PC-3 (cell line): ENCODE results near the gene PDE6C. TPM values are rescaled to one million over a fixed set of nuclear protein-coding genes. Genes with fewer than 3 reads are reported as not detected.

ENCODE experiments used
- ATAC-seq: fragments of 200-7000 bp; cut with Tn5 transposase; 2 replicates; pipeline ENCODE4 v1.9.1; 2020; ENCODE audit warnings: mild to moderate bottlenecking, moderate library complexity
- BruUV-seq: library from RNA; stranded (reverse); fragments of 400-500 nt; replicated peaks from 2 replicates; lab custom pipeline; 2021; lab: Mats Ljungman, UMichigan
- CTCF ChIA-PET: fragments of 300-600 bp; sonication (Branson Sonifier 250); formaldehyde crosslinking; loops from one replicate; lab custom pipeline; 2022; ENCODE audit warnings: antibody characterized with exemption; lab: Charles Lee
- POLR2A ChIA-PET: fragments of 300-600 bp; sonication (Branson Sonifier 250); formaldehyde crosslinking; loops from one replicate; lab custom pipeline; 2022; ENCODE audit warnings: antibody characterized with exemption; ENCODE audit not compliant: unreplicated experiment; lab: Charles Lee
- DNase-seq: peaks from one replicate; pipeline ENCODE4 v3.0.0-alpha.2; 2015
- H2AFZ ChIP-seq: fragments of 300-600 bp; sonication (generic); 2 replicates; pipeline ENCODE4 v1.6.0; 2016; ENCODE audit warnings: antibody characterized with exemption, low read length
- H3F3A ChIP-seq: fragments of 300-600 bp; sonication (generic); one replicate; pipeline ENCODE4 v1.6.0; 2017; ENCODE audit warnings: antibody characterized with exemption, low read length, control low read depth, mild to moderate bottlenecking; ENCODE audit not compliant: unreplicated experiment
- H3K27ac ChIP-seq: fragments of 300-600 bp; sonication (generic); 2 replicates; pipeline ENCODE4 v1.5.1; 2016; ENCODE audit warnings: mild to moderate bottlenecking, low read length
- H3K27me3 ChIP-seq: fragments of 300-600 bp; sonication (generic); 2 replicates; pipeline ENCODE4 v1.6.1; 2016; ENCODE audit warnings: low read length, mixed read lengths
- H3K36me3 ChIP-seq: fragments of 300-600 bp; sonication (generic); 2 replicates; pipeline ENCODE4 v1.6.1; 2016; ENCODE audit warnings: low read depth, mixed run types, low read length, mixed read lengths
- H3K4me1 ChIP-seq: fragments of 300-600 bp; sonication (generic); 2 replicates; pipeline ENCODE4 v1.5.1; 2016; ENCODE audit warnings: low read length; ENCODE audit not compliant: insufficient read depth
- H3K4me2 ChIP-seq: fragments of 300-600 bp; sonication (generic); 2 replicates; pipeline ENCODE4 v1.6.0; 2016; ENCODE audit warnings: low read length
- H3K4me3 ChIP-seq: fragments of 300-600 bp; sonication (generic); 2 replicates; pipeline ENCODE4 v1.5.1; 2016; ENCODE audit warnings: mild to moderate bottlenecking, low read length, mixed read lengths
- H3K79me2 ChIP-seq: fragments of 300-600 bp; sonication (generic); 2 replicates; pipeline ENCODE4 v1.6.1; 2017; ENCODE audit warnings: low read length, mixed read lengths
- H3K9ac ChIP-seq: fragments of 300-600 bp; sonication (generic); 2 replicates; pipeline ENCODE4 v1.6.0; 2016; ENCODE audit warnings: mild to moderate bottlenecking, low read length
- H3K9me2 ChIP-seq: fragments of 300-600 bp; sonication (generic); replicated peaks from 2 replicates; pipeline ENCODE4 v1.6.1; 2016; ENCODE audit warnings: mixed run types, low read length, mixed read lengths
- H3K9me3 ChIP-seq: fragments of 300-600 bp; sonication (generic); 2 replicates; pipeline ENCODE4 v1.6.1; 2016; ENCODE audit warnings: low read length, mixed read lengths
- H4K20me1 ChIP-seq: fragments of 300-600 bp; sonication (generic); 2 replicates; pipeline ENCODE4 v1.6.1; 2016; ENCODE audit warnings: low read length, mixed read lengths
- EZH2 ChIP-seq: fragments of 300-600 bp; sonication (generic); IDR thresholded peaks from one replicate; pipeline ENCODE4 v1.6.1; 2017; ENCODE audit warnings: antibody characterized with exemption, mild to moderate bottlenecking, low read length; ENCODE audit not compliant: unreplicated experiment
- EZH2phosphoT487 ChIP-seq: fragments of 300-600 bp; sonication (generic); IDR thresholded peaks from 2 replicates; pipeline ENCODE4 v1.6.1; 2018; ENCODE audit warnings: mild to moderate bottlenecking, antibody characterized with exemption, low read length, borderline replicate concordance
- intact Hi-C: fragments of 100-400 bp; cut with micrococcal nuclease; formaldehyde crosslinking; loops from 2 replicates; pipeline ENCODE4 v1.9.0; 2023
- total RNA-seq: library from RNA; depleted of rRNA; stranded (reverse); fragments of >200 nt; gene quantifications from 2 replicates; pipeline ENCODE4 v1.2.3, GENCODE V29; 2014
- TF ChIP-seq, protein P1 (sequence below): fragments of 300-600 bp; sonication (generic); conservative IDR thresholded peaks from 2 replicates; pipeline ENCODE4 v1.5.1; 2017; ENCODE audit warnings: antibody characterized with exemption, low read depth, mild to moderate bottlenecking, low read length

The PDE6C gene
- total RNA-seq, 1 experiment from 2014 or later = not detected

DNA sequence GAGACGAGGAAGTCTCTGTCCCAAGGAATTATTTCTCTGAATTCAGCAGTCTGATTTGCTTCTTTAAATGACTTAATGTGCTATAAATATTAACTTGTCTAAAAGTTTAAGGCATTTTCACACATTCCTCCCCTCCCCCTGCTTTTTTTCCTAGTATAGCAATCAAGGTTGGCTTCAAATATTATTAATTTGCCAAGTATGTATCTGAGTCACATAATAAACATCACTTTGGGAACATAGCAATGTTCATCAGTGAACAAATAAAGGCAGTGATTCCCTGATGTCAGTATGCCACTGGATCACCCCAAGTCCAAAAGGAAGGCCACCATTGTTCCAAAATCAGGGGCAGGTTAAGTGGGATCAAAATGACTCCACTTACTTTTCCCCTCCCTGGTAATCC is 40.5 kb downstream of the PDE6C start:
- Histone ChIP-seq H3K4me1 (peaks cover 24% of the 10 kb centered on the region), H3K36me3 (no peaks in the 10 kb centered on the region), H3F3A (no peaks in the 10 kb centered on the region), H3K4me3 (0 out of 2 replicates have a peak overlapping the region, but pooled peaks have one; percentile 20), H3K27ac (peak overlapping the region; percentile 38), H3K4me2 (peak overlapping the region; percentile 57), H3K9ac (no peak overlapping the region), H2AFZ (no peak overlapping the region), H3K79me2 (no peaks in the 10 kb centered on the region), H3K9me2 (no peaks in the 10 kb centered on the region), H3K27me3 (no peaks in the 10 kb centered on the region), H3K9me3 (no peaks in the 10 kb centered on the region), H4K20me1 (no peaks in the 10 kb centered on the region)
- intact Hi-C loops = loop anchor here (2.0 to 10.0 kb wide), 3 partner anchors 48 to 108 kb away; partner anchors contain the start of gene RBP4
- DNase-seq (peak; percentile 79), ATAC-seq (peak; percentile 85)
- ChIA-PET POLR2A (no interaction called here), CTCF (no interaction called here)
- TF ChIP-seq, protein P1, sequence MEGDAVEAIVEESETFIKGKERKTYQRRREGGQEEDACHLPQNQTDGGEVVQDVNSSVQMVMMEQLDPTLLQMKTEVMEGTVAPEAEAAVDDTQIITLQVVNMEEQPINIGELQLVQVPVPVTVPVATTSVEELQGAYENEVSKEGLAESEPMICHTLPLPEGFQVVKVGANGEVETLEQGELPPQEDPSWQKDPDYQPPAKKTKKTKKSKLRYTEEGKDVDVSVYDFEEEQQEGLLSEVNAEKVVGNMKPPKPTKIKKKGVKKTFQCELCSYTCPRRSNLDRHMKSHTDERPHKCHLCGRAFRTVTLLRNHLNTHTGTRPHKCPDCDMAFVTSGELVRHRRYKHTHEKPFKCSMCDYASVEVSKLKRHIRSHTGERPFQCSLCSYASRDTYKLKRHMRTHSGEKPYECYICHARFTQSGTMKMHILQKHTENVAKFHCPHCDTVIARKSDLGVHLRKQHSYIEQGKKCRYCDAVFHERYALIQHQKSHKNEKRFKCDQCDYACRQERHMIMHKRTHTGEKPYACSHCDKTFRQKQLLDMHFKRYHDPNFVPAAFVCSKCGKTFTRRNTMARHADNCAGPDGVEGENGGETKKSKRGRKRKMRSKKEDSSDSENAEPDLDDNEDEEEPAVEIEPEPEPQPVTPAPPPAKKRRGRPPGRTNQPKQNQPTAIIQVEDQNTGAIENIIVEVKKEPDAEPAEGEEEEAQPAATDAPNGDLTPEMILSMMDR = no peak
- no peak for TF ChIP-seq EZH2
- TF ChIP-seq EZH2phosphoT487 = no peak
- BruUV-seq = no TSS peak

DNA sequence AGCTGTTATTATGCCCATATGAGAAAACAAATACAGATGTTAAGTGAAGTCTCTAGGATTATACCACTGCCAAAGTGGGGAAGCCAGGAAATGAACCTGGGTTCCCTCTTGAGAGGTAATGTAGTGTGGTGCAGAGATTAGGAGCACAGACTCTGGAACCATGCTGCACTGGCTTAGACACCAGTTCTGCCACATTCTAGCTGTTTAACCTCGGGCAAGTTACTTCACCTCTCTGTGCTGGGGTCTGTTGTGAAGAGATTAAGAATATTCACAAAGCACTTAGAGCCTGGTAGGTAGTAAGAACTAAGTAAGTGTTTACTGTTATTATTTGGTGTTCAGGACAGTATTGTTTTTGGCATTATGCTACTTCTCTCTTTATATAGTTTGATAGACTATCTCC is 41.9 kb downstream of the PDE6C start:
- intact Hi-C loops = loop anchor here (10.0 kb wide), 2 partner anchors 49 to 109 kb away; partner anchors contain the start of gene RBP4
- Histone ChIP-seq H2AFZ (no peak overlapping the region), H3K4me2 (no peak overlapping the region), H3K27me3 (no peaks in the 10 kb centered on the region), H3K9ac (no peak overlapping the region), H3K36me3 (no peaks in the 10 kb centered on the region), H3K9me3 (no peaks in the 10 kb centered on the region), H3K79me2 (no peaks in the 10 kb centered on the region), H3K4me1 (peaks cover 24% of the 10 kb centered on the region), H3K9me2 (no peaks in the 10 kb centered on the region), H3K4me3 (no peak overlapping the region), H3K27ac (no peak overlapping the region), H4K20me1 (no peaks in the 10 kb centered on the region), H3F3A (no peaks in the 10 kb centered on the region)
- BruUV-seq = no TSS peak
- CTCF ChIA-PET = no interaction called here
- POLR2A ChIA-PET = no interaction called here
- DNase-seq (no peak), ATAC-seq (no peak)
- TF ChIP-seq EZH2phosphoT487 (no peak), EZH2 (no peak)
- TF ChIP-seq, protein P1 = no peak

DNA sequence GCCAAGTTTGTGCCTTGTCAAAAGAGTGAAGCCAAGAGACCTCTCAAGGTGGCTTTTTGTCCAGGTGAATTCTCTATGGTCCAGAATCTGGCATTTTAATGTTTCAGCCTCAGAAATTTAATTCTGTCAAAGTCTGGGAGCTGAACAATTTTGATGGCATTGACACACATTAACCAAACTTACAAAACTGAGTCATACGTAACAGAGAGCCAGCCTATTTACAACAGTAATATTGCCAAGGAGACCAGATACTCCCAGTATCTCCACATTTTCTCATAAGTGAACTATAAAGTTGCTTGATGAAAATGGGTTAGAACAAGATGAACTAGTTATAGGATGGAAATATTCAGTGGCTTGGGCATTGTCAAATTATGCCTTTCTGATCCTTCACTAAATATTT is 43.8 kb downstream of the PDE6C start:
- Histone ChIP-seq H3K79me2 (no peaks in the 10 kb centered on the region), H3K27me3 (no peaks in the 10 kb centered on the region), H3K4me1 (peaks cover 24% of the 10 kb centered on the region), H3K9ac (no peak overlapping the region), H3K4me3 (no peak overlapping the region), H3K36me3 (no peaks in the 10 kb centered on the region), H3K27ac (no peak overlapping the region), H3F3A (no peaks in the 10 kb centered on the region), H2AFZ (no peak overlapping the region), H3K9me2 (no peaks in the 10 kb centered on the region), H3K9me3 (no peaks in the 10 kb centered on the region), H3K4me2 (no peak overlapping the region), H4K20me1 (no peaks in the 10 kb centered on the region)
- ATAC-seq = peak; percentile 59
- CTCF ChIA-PET = no interaction called here
- intact Hi-C loops = loop anchor here (10.0 kb wide), 2 partner anchors 51 to 111 kb away; partner anchors contain the start of gene RBP4
- DNase-seq = peak; percentile 33
- TF ChIP-seq, protein P1 = no peak
- TF ChIP-seq EZH2phosphoT487 (no peak), EZH2 (no peak)
- BruUV-seq = no TSS peak
- POLR2A ChIA-PET = no interaction called here
